GM18868 (cell line): ENCODE measurements around the gene XAB2.

Experiments
- ATAC-seq: cut with Tn5 transposase; IDR thresholded peaks from one replicate; pipeline ENCODE4 v1.9.1; 2021; ENCODE audit warnings: mild to moderate bottlenecking, moderate library complexity; ENCODE audit not compliant: unreplicated experiment

Gene XAB2

GRCh38 chr19:7633698-7634097, 4.4 kb upstream of the XAB2 start, which contains the start of gene PCP2:
Gene PCP2 (minus strand): TSS chr19:7633719. CDS start chr19:7633457, 262 bp downstream.
- ATAC-seq: no peak

GRCh38 chr19:7632340-7633203, 3.2 kb upstream of the XAB2 start:
- no peak for ATAC-seq

GRCh38 chr19:7631577-7631976, 2.2 kb upstream of the XAB2 start:
- ATAC-seq: no peak

GRCh38 chr19:7628589-7629311, 595 bp downstream of the XAB2 start:
- no peak for ATAC-seq

GRCh38 chr19:7627166-7627565, 2.2 kb downstream of the XAB2 start:
- ATAC-seq: no peak

- ATAC-seq: no peak
Measured at GRCh38 chr19:7625763-7626372, 3.5 kb downstream of the XAB2 start.

- no peak for ATAC-seq
Measured at GRCh38 chr19:7624810-7625209, 4.5 kb downstream of the XAB2 start.

GRCh38 chr19:7623725-7624603, 5.4 kb downstream of the XAB2 start:
- ATAC-seq: no peak

GRCh38 chr19:7622933-7623685, 6.2 kb downstream of the XAB2 start:
- ATAC-seq: no peak

- no peak for ATAC-seq
Measured at GRCh38 chr19:7620442-7621412, 8.6 kb downstream of the XAB2 start.

- ATAC-seq: no peak
Measured at GRCh38 chr19:7619671-7620441, 9.5 kb downstream of the XAB2 start.

GRCh38 chr19:7618771-7619510, 10.4 kb downstream of the XAB2 start:
- no peak for ATAC-seq

- no peak for ATAC-seq
Measured at GRCh38 chr19:7618348-7618747, 11.0 kb downstream of the XAB2 start.

GRCh38 chr19:7617735-7618134, 11.6 kb downstream of the XAB2 start:
- ATAC-seq: no peak

- ATAC-seq: no peak
Measured at GRCh38 chr19:7617172-7617571, 12.2 kb downstream of the XAB2 start.

GRCh38 chr19:7614859-7615741, 14.2 kb downstream of the XAB2 start:
- no peak for ATAC-seq
